ENCODE results near the gene RARRES2. TPM values are rescaled to one million over a fixed set of nuclear protein-coding genes. Genes with fewer than 3 reads are reported as not detected.

The RARRES2 gene
- total and polyA plus RNA-seq, 2 of the 13 experiments (the other 11 are each of a cell fraction or from before 2014, with no cell fraction given), result 134 to 172 TPM

DNA sequence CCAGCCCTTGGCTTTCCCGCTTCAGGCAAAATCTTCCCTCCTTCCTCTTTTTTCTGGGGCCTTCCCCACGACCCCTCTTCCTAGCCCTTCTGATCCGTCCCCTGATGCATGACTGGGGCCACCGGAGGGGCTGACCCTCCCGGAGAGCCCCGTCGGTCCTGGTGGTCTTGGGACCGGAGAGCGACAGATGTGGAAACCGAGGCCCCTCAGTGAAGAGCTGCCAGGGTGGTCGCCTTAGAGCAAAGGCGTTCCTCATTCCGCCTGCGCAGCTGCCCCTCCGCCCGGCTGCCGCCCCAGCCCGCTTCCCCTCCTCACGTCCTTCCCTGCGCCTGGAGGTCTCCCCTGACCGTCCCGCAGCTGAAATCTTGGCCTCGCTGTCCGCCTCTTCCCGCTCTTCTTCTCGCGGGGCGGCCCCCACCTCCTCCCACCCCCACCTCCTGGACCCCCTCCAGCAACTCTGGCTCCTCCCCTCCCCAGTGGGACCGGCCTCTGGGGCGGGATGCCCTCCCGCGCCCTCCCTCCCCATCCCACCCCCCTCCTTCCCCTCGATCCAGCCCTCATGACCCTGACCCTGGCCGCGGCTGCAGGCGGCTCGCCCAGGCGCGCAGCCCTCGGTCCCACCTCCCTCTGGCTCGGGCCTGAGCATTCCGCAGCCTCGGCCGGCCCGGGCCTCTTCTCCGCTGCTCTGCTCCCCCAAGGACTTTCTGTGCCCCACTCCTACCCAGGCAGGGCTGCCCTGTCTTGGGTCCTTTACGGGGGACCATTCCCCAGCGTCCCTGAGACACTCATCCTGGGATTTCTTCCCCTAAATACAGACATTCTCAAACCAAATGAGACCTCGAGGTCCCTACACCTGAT, at the start of gene RARRES2 (continued):
- TF ChIP-seq PHF5A (CRISPR knock-in tag; IDR thresholded peaks at IDR 0.05; ENCODE audit: low read depth, unreplicated experiment) (no peak), ASH2L (IDR thresholded peaks at IDR 0.05; ENCODE audit: insufficient read length, low read depth, low read length) (peak; percentile 12), ZIK1 (CRISPR knock-in tag; IDR thresholded peaks at IDR 0.05; ENCODE audit: borderline replicate concordance, low read depth) (no peak), HDAC1 (CRISPR knock-in tag; IDR thresholded peaks at IDR 0.05) (0 out of 2 replicates have a peak, but pooled peaks have one; percentile 27), RFXANK (CRISPR knock-in tag; IDR thresholded peaks at IDR 0.05) (no peak), HNF1A (IDR thresholded peaks at IDR 0.05; ENCODE audit: low read depth) (no peak), HNF1A (CRISPR knock-in tag; IDR thresholded peaks at IDR 0.05; ENCODE audit: borderline replicate concordance) (peak; percentile 19; the same call in 1 of the 2 replicates), HOXA3 (CRISPR knock-in tag; IDR thresholded peaks at IDR 0.05) (peak; percentile 27; the same call in 1 of the 2 replicates), HNRNPK (IDR thresholded peaks at IDR 0.05; ENCODE audit: low read depth, low read length, poor library complexity, severe bottlenecking) (peak; percentile 55), ERF (CRISPR knock-in tag; IDR thresholded peaks at IDR 0.05) (0 out of 2 replicates have a peak, but pooled peaks have one; percentile 25), ZNF619 (CRISPR knock-in tag; IDR thresholded peaks at IDR 0.05) (no peak), ZNF296 (CRISPR knock-in tag; conservative IDR thresholded peaks at IDR 0.05) (no peak), NR2F6 (IDR thresholded peaks at IDR 0.05) (no peak; the same call in 1 of the 2 replicates), NR2F6 (CRISPR knock-in tag; IDR thresholded peaks at IDR 0.05) (peak; percentile 83), HINFP (CRISPR knock-in tag; IDR thresholded peaks at IDR 0.05; ENCODE audit: low read depth) (0 out of 2 replicates have a peak, but pooled peaks have one; percentile 21), HNF4A (CRISPR knock-in tag; IDR thresholded peaks at IDR 0.05) (peak; percentile 6; the same call in 1 of the 2 replicates), NR2C2 (CRISPR knock-in tag; IDR thresholded peaks at IDR 0.05; ENCODE audit: borderline replicate concordance) (0 out of 2 replicates have a peak, but pooled peaks have one; percentile 8), ZNF253 (CRISPR knock-in tag; IDR thresholded peaks at IDR 0.05; ENCODE audit: borderline replicate concordance) (no peak)
- TF ChIP-seq, protein P1, sequence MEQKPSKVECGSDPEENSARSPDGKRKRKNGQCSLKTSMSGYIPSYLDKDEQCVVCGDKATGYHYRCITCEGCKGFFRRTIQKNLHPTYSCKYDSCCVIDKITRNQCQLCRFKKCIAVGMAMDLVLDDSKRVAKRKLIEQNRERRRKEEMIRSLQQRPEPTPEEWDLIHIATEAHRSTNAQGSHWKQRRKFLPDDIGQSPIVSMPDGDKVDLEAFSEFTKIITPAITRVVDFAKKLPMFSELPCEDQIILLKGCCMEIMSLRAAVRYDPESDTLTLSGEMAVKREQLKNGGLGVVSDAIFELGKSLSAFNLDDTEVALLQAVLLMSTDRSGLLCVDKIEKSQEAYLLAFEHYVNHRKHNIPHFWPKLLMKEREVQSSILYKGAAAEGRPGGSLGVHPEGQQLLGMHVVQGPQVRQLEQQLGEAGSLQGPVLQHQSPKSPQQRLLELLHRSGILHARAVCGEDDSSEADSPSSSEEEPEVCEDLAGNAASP (CRISPR knock-in tag; IDR thresholded peaks at IDR 0.05; ENCODE audit: borderline replicate concordance), result 0 out of 2 replicates have a peak, but pooled peaks have one; percentile 36
- TF ChIP-seq, protein P2, sequence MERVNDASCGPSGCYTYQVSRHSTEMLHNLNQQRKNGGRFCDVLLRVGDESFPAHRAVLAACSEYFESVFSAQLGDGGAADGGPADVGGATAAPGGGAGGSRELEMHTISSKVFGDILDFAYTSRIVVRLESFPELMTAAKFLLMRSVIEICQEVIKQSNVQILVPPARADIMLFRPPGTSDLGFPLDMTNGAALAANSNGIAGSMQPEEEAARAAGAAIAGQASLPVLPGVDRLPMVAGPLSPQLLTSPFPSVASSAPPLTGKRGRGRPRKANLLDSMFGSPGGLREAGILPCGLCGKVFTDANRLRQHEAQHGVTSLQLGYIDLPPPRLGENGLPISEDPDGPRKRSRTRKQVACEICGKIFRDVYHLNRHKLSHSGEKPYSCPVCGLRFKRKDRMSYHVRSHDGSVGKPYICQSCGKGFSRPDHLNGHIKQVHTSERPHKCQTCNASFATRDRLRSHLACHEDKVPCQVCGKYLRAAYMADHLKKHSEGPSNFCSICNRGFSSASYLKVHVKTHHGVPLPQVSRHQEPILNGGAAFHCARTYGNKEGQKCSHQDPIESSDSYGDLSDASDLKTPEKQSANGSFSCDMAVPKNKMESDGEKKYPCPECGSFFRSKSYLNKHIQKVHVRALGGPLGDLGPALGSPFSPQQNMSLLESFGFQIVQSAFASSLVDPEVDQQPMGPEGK (CRISPR knock-in tag; IDR thresholded peaks at IDR 0.05), result peak; percentile 85

Data from HepG2 (cell line).